Stimulated activated CD4-positive, alpha-beta T cell treated with anti-CD3 and anti-CD28 coated beads, Interleukin-4, amount 100 ng/mL, for 48 hours (primary cell): Measurements from ENCODE around the gene TMEM81.

Experiments used
- DNase-seq, 2 donors: peaks; one replicate each; pipeline ENCODE4 v3.0.0-alpha.2; 2020; ENCODE audit warnings: low read depth in 2 of 2

TMEM81 gene

DNA sequence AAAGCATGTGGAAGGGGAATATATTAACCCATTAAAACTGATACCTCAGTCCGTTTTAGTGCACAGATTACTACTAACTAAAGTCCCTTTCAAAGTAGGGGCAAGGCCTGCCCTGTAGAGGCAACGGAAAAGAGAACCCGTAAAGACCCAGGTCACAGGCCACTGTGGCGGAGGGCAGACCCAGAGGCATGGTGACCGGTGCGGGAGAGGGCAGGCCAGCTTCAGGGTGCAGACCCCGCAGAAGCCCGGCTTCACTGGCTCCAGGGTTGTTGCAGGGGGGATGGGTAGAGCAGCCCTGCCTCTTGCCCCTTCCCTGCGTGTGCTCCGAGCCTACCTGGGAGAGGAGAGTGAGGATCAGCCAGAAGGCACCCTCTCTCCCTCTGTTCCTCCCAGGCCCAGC, 23.5 kb downstream of the TMEM81 start:
- DNase-seq: no peak

DNA sequence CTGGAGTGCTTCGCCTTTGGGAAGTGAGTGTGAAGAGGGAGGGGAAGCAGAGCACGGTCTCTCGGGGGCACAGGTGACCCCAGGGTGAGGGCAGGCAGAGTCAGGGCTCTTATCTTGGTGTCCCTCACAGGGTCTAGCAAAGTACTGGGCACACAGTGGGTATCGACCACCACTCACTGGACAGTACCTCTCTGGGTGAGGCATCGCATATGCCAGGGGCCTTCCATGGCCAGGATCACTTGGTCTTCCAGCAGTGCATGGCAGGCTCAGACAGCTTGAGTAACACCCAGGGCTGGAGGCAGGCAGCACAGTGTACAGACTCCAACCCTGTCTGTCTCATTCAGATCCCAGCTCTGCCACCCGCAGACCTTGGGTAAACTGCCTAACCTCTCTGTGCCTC, 24.6 kb downstream of the TMEM81 start:
- DNase-seq: no peak

DNA sequence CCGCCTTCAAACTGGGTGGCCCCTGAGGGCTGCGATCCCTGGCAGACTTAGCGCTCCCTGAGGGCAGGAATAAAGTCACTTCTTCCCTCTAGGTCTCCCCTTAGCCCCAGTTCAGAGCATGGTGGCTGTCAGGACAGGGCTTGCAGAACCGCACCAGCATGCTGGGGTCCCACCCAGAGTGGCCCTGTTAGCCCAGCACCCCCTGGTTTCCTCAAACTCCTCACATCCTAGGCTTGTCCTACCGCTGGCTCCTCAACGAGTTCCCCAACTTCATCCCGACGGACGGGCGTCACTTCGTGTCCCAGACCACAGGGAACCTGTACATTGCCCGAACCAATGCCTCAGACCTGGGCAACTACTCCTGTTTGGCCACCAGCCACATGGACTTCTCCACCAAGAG, 25.4 kb downstream of the TMEM81 start:
- DNase-seq: no peak

DNA sequence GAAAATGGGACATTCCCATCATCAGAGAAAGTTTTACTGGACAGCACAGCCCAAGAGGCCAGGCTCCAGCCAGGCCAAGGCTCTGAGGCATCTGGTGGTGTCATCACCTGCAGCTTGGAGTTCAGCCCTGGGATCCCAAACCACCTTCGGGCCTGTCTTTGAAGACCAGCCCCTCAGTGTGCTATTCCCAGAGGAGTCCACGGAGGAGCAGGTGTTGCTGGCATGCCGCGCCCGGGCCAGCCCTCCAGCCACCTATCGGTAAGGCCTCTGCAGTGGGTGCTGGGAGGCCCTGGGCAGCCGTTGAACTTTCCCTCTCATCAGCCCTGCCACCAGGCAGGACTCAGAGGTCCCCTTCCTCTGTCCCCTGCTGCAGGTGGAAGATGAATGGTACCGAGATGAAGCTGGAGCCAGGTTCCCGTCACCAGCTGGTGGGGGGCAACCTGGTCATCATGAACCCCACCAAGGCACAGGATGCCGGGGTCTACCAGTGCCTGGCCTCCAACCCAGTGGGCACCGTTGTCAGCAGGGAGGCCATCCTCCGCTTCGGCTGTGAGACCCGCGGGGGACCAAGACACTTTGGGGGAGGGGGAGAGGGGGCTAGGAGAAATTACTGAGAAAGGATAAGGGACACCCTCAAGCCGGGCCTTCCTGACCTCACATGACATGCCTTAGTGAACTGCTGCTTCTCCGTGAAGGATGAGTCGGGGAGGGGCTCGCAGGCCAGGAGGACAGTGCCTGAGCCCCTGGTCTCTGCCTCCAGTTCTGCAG, 26.3 kb downstream of the TMEM81 start:
- no peak for DNase-seq

DNA sequence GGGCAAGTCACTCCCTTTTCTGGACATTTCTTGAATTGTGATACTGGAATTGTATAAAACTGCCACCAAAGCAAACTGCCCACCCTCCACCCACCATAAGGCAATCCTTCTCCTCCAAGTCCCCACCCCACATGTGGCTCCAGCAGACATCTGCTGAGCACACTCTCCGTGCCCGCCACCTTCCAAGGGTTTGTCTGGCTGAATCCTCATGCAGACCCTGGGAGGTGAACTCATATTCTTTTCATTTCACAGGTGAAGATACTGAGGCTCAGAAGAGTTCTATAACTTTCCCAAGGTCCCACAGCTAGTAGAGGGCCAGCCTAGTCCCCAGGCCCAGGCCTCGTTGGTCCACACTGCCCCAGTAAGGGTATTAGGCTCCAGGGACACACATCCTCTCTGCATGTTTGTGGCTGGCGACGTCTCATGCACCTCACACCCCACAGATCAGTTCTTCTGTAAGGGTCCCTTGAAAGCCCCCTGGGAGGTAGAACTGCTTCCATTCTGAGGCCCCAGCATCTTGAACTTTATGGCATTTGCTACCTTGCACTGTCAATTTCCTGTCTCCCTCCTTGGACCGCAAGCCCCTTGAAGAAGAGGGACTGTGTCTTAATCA, 27.2 kb downstream of the TMEM81 start:
- DNase-seq: no peak

DNA sequence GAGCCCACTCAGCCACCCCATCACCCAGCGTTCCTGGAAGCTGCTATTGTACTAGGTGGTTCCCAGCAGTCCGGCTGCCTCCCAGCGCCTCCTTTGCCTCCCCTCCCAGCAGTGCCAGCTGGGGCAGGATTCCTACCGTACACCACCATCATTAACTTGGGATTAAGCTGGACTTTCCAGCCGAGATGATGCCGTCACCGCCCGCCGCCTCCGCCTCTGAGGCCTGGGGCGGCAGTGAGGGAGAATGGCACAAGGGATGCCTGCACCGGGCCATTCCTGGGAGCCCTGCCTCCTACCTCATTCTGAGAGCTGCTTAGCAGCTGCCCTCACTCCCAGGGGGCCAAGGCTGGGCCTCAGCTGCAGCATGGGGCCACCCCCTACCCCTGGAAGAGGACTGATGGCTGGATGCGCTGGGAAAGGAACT, 28.1 kb downstream of the TMEM81 start:
- no peak for DNase-seq

DNA sequence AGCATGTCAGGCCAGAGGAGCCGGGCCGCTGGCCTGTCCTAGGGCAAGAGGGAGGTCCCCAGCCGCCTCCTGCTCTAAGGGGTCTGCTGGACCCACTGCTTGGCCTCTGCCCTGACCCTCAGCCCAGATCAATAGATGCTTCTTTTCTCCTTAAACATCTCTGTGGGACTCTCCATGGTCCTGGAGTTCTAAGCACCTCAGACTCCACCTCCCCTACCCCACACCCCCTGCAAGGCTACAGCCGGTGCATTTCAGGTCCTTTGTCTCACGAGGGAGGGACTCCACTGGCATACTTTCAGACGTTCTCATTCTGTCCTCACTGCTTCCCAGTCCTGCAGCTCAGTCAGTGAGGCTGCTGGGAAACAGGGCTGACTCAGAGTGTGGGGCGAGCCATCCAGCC, 30.2 kb downstream of the TMEM81 start:
- no peak for DNase-seq

DNA sequence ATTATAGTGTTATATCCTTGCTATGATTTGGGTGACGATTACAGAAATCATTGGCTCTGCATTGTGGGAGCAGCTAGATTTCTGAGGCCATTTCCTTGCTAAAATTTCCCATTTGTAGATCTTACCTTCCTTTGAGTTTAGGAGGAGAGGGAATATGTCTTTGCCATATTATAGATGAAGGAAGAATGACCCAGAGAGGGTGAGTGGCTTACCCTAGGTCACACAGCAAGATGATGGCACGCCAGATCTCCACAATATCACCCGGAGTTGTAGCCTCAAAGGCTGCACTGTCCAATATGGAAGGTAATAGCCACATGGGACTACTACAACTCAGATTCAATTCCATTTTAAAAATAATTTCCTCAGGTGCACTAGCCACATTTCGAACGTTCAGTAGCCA, 31.0 kb downstream of the TMEM81 start:
- no peak for DNase-seq

DNA sequence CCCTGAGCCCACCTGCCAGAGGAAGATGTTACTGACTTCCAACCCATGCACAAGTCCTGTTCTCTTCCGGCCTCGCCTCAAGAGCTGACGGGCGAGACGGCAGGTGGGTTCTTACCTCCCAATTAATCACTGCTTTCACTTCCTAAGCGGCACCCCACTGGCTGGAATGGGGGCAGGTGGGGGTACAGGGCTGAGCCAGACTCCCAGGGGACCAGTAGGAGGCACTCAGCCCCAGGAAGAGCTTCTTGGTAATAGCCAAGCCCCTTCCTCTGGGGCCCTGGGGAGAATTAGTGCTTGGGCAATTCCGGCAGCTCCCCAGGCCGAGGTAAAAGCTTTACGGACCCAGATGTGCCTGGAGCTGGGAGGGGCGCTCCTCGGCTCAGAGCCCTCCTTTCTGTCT, 31.6 kb downstream of the TMEM81 start:
- no peak for DNase-seq

DNA sequence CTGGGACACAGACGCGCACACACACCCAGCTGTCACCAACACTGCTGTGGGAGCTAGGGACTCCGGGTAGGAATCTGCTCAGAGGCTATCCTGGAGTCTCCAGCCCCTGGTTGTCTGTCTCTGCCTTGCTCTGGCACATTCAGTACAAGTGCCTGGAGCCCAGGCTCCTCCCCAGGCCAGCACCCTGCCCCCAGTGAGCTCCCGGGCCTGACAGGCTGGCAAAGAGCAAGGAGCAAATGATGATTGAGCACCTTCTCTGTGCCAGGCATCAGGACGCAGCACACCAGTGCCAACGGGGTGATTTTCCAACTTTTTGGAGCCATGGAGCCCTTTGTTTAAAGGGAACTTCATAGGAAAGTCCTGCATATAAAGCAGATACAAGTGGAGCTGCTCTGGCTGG, 34.8 kb downstream of the TMEM81 start:
- DNase-seq: no peak

DNA sequence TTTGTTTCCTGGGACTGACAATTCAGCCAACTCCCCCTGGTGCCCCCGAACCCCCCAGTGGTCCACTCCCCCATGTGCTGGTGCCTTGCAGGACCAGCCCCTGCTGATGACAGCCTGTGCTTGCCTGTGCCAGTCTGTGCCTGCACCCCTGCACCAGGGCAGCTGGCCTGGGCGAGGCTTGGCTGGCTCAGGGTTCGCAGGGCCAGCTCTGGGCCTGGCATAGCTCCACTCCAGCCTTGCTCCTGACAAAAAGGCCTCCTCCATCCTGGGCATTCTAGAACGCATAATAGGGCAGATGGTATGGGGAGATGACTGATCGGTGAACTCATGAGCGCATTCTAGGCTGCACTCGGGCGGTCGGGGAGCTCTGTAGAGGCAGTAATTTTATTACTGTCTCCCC, 35.9 kb downstream of the TMEM81 start:
- DNase-seq: no peak

DNA sequence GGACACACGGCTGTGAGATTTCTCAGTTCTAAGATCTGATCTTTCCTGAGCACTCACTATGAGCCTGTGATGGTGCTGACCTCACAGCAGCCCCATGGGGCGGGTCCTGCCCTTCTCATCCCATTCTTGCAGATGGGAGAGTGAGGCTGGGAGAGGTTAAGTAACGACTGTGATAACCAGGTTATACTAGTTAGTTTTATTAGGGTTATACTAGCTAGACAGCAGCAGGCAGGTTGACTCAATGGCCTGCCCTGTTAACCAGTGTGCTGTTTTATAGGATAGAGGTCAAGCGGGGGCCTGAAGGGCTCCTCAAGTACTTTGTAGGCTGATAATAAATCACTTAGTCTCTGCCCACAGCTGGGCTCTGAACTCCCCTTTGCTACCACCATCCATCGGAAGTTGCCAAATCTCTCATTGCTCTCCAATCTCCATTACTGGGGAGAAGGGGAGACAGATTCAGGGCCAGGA, 36.5 kb downstream of the TMEM81 start:
- DNase-seq: no peak

DNA sequence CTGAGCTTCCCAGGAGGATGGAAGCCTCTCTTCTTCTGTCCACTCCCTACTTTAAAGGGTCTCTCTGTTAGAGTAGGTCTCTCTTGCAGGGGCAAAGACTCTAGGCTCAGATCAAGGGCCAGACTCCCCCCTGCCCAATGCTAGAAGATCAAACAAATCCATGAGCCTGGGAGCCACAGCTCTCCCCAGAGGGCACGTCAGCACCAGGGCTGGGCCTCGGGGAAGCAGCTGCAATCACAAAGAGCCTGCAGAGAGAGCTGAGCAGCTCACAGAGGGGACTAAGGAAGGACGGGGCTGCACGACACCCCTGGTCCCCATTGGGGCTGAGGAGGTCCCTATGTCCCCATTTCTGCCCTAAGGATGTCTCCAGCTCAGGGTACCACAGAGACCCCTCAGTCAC, 37.4 kb downstream of the TMEM81 start:
- no peak for DNase-seq

DNA sequence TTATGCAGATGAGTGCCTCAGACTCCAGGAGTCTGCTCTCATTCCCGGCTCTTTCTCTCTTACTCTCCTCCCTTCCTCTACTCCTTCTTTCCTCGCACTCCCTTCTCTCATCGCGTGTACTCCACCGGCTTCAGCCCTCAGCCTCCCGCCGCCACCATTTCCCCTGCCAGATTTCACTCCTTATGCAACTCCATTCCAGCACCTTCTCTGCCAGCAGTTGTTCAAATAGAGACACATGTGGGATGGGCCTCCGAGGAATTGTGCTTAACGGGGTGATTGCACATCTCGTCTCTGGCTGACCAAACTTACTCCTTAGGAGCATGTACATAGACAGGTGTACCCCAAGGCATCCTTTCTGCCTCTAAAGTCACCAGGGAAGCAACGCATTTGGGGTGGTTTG, 39.1 kb downstream of the TMEM81 start:
- DNase-seq: no peak

DNA sequence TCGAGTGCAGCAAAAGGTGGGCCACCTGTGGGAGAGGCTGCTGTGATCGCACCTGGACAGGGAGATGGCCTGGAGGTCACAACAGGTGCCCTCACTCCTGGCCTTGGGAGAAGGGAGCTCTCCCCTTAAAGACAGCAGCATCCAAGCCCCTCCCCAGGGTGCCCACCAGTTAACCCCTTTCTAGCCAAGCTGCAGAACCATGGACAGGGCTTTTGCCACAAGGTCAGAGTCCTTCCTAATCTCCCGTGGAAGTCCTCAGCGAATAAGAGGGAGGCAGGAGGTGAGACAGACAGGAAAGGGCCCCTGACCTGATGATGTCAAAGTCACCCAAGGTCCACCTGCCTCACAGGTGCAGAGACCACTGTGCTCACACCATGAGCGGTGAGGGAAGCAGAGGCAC, 39.5 kb downstream of the TMEM81 start:
- no peak for DNase-seq

DNA sequence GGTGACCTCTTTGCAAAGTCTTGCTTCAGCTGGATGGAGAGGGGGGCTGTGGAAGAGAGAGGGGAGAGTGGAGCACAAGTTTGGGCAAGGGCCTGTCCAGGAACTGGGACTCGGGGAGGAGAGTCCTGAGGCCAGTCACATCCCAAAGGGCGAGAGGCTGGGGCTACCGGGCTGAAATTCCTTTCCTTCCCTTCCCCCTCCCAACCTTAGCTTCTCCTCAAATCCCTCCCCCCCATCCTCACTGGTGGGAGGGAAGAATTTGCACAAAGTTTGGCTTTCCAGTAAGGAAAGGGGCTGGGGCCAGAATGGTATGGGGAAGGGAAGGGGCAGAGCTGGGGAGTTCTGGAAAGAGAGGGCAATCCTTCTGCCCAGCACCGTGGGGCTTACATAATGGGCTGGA, 40.4 kb downstream of the TMEM81 start:
- no peak for DNase-seq

DNA sequence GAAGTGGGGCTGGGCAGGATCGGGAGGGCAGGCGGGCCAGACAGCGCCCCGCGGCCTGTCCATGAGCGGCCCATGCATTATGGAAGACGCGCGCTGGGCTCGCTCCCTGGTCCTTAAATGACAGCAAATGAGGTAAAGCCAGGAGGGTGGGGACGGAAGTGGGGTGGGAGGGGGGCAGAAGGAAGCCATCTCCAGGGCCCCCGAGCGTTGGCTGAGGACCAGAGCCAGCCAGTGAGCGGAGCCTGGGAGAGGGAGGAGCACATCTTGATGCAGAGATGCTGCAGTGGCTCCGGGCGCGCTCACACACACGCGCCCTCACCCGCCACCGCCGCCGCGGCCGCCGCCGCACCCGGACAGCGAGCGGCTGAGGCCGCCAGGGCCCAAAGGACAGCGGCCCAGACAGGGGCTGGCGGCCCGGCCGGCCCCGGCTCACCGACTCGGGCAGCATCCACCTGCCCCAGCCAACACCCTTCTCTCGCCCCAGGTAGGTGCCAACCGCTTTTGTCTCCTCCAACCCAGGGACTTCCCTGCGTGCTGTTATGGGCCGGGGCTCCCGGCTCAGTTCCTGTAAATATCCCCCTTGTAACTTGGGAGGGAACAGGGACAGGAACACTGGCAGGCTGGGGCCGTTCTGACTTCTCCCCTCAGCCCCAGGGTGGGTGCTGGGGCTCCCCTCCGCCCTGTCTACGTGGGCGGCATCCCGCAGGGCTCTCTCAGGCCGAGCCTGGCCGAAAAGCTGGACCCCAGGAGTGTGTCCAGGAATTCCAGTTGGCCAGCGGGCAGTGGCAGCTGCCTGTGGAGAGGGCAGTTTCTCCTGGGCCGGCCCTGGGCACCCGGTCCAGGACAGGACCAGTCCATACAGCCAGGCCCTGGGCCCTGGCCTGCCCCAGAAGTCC, 41.1 kb downstream of the TMEM81 start, which contains the start of gene CNTN2:
CNTN2 (plus strand) TSS at position 302 of the 896 bp plus-strand sequence. CDS start 9,974 bp downstream, outside the sequence.
- no peak for DNase-seq

DNA sequence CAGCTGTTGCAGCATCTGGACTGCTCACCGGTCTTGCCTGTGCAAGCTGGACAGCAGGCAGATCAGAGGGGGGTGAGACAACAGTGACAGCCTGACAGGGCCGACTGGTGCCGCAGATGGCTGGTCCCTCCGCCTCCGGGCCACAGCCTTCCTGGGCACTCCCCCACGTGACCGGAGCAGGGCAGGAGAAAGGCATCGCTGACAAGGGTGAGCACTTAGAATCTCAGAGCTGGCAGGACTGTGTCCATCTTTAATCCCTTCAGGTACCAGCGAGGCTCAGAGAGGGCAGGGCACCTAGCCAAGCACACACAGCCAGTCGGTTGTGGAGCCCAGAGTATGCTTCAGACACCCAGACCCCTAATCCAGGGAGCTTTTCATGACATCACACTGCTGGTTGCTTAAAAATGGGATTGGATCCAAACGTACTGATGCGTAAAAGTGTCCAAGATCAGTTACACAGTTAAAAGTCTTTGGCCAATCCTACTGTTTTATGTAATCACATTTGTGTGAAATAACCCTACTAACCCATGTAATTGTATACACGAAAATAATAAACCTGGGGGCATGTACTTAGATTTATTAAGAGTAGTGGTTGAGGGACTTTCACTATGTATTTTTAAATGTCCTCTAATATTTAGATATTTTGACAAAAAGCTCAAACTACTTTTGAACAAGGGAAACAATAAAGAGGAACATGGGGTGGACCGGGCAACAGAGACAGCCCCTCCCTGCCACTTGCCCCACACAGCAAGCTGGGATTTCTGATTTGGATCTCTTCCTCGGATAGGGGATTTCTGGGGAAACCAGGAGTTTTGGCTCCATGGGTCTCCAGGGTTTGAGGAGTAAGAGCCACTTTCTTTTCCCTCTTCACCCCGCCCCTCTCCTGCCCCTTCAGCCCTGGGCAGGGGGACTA, 42.0 kb downstream of the TMEM81 start:
- no peak for DNase-seq

DNA sequence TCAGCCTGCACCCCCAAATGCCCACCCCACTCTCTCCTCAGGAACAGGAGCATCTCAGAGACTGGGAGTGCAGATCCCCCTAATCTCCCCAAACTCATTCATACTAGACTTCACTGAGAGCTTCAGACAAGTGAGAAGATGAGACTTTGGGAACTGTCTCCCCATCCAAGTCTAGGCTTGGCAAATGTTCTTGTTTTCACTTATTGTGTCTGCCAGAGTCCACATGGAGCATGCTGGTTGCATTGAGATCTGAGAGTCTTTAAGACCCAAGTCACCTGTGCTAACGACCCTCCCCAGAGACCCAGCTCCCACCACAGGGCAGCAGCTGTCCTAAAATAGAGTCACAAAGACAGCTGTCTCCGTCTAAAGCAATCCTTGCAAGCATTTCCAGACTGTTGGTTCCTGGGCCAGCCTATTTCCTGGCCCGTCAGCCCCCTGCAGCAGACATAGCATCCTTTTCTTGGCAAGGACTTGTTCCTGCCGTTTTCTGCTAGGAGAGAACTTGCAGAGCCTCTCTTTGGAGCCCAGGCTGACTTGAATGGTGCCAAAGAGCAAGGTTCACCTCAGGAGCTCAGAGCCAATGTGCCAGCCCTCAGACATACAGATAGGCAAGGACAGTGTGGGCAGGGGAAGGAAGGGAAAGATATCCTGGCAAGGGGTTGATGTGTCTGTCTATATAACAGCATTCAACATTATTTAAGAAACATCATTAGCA, 43.1 kb downstream of the TMEM81 start:
- no peak for DNase-seq

DNA sequence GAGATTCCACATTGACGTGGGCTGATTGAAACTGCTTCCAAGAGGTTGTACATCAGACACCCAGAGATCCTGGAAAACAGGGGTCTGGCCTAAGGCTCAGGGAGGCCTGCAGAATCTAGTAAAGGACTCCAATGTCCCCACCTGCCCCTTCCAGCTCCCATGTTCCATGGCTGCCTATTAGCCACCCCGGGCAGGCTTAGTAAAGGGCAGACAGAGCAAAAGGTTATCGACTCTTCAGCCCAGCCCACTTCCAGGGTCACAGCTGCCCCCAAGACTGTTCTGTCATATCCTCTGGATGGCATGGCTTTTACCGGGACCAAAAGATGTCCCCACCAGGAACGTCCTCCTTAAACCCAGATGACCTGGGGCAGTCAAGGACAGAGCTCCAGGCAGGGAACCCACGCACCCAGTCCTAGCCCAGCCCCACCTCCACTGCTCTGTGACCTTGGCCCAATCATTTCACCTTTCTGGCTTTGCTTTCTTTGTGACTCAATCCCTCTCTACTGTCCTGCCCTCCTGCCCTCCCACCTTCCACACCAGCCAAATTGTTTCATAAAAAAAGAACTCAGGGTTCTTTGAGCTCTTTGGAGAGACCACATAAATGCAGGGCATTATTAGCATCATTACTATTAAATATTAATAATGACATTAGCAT, 46.0 kb downstream of the TMEM81 start:
- DNase-seq: no peak
